HUES6 (cell line): ENCODE measurements around the gene ATP10A.

Source experiments
- H3K27ac ChIP-seq: 2 replicates; pipeline ENCODE4 v1.7.0; 2013; ENCODE audit warnings: low read depth, mild to moderate bottlenecking, low read length, inconsistent platforms
- H3K27me3 ChIP-seq: 2 replicates; pipeline ENCODE4 v1.6.1; 2013; ENCODE audit warnings: low read length; ENCODE audit not compliant: control insufficient read depth, insufficient read depth
- H3K36me3 ChIP-seq: 2 replicates; pipeline ENCODE4 v1.6.1; 2013; ENCODE audit warnings: low read length; ENCODE audit not compliant: control insufficient read depth, insufficient read depth
- H3K4me1 ChIP-seq: 2 replicates; pipeline ENCODE4 v1.6.1; 2013; ENCODE audit warnings: low read length; ENCODE audit not compliant: control insufficient read depth, insufficient read depth
- H3K4me3 ChIP-seq: 2 replicates; pipeline ENCODE4 v1.5.1; 2013; ENCODE audit warnings: low read depth, low read length
- H3K9ac ChIP-seq: one replicate; pipeline ENCODE4 v1.6.1; 2013; ENCODE audit warnings: mild to moderate bottlenecking, low read length
- H3K9me3 ChIP-seq: 2 replicates; pipeline ENCODE4 v1.6.1; 2013; ENCODE audit warnings: low read depth, low read length; ENCODE audit not compliant: control insufficient read depth, insufficient read depth

ATP10A gene

GRCh38 chr15:25811481-25811906 is 51.6 kb downstream of the ATP10A start:
- no peak overlapping the region for H3K27ac ChIP-seq
- no peaks in the 10 kb centered on the region for H3K36me3 ChIP-seq
- peaks cover 9% of the 10 kb centered on the region for H3K4me1 ChIP-seq
- no peaks in the 10 kb centered on the region for H3K9me3 ChIP-seq
- H3K9ac ChIP-seq, result no peak overlapping the region
- no peaks in the 10 kb centered on the region for H3K27me3 ChIP-seq
- no peak overlapping the region for H3K4me3 ChIP-seq

GRCh38 chr15:25810631-25811091 is 52.5 kb downstream of the ATP10A start:
- Histone ChIP-seq H3K4me3 (no peak overlapping the region), H3K27me3 (no peaks in the 10 kb centered on the region), H3K9ac (no peak overlapping the region), H3K9me3 (no peaks in the 10 kb centered on the region), H3K27ac (no peak overlapping the region), H3K4me1 (peaks cover 9% of the 10 kb centered on the region), H3K36me3 (no peaks in the 10 kb centered on the region)

GRCh38 chr15:25810154-25810553 is 53.0 kb downstream of the ATP10A start:
- H3K4me3 ChIP-seq, result no peak overlapping the region
- H3K9ac ChIP-seq, result no peak overlapping the region

GRCh38 chr15:25807063-25807462 is 56.1 kb downstream of the ATP10A start:
- H3K4me3 ChIP-seq, result no peak overlapping the region

More at GRCh38 chr15:25810154-25810553, 53.0 kb downstream of the ATP10A start:
- Histone ChIP-seq H3K27me3 (no peaks in the 10 kb centered on the region), H3K27ac (no peak overlapping the region), H3K4me1 (peaks cover 9% of the 10 kb centered on the region), H3K36me3 (no peaks in the 10 kb centered on the region), H3K9me3 (no peaks in the 10 kb centered on the region)

GRCh38 chr15:25805031-25805430 is 58.1 kb downstream of the ATP10A start:
- no peaks in the 10 kb centered on the region for H3K27me3 ChIP-seq

More at GRCh38 chr15:25807063-25807462, 56.1 kb downstream of the ATP10A start:
- no peaks in the 10 kb centered on the region for H3K9me3 ChIP-seq
- H3K27me3 ChIP-seq, result no peaks in the 10 kb centered on the region
- H3K36me3 ChIP-seq, result no peaks in the 10 kb centered on the region
- no peak overlapping the region for H3K9ac ChIP-seq
- H3K27ac ChIP-seq, result no peak overlapping the region
- peaks cover 9% of the 10 kb centered on the region for H3K4me1 ChIP-seq

GRCh38 chr15:25804451-25804850 is 58.7 kb downstream of the ATP10A start:
- Histone ChIP-seq H3K27ac (no peak overlapping the region), H3K36me3 (no peaks in the 10 kb centered on the region), H3K9ac (no peak overlapping the region), H3K27me3 (no peaks in the 10 kb centered on the region), H3K9me3 (no peaks in the 10 kb centered on the region), H3K4me1 (peaks cover 12% of the 10 kb centered on the region), H3K4me3 (no peak overlapping the region)

More at GRCh38 chr15:25805031-25805430, 58.1 kb downstream of the ATP10A start:
- Histone ChIP-seq H3K9ac (no peak overlapping the region), H3K4me3 (no peak overlapping the region), H3K27ac (no peak overlapping the region), H3K36me3 (no peaks in the 10 kb centered on the region), H3K9me3 (no peaks in the 10 kb centered on the region), H3K4me1 (peaks cover 8% of the 10 kb centered on the region)

GRCh38 chr15:25803541-25803940 is 59.6 kb downstream of the ATP10A start:
- Histone ChIP-seq H3K27ac (no peak overlapping the region), H3K4me1 (peaks cover 12% of the 10 kb centered on the region), H3K36me3 (no peaks in the 10 kb centered on the region), H3K4me3 (no peak overlapping the region), H3K27me3 (no peaks in the 10 kb centered on the region), H3K9ac (no peak overlapping the region), H3K9me3 (no peaks in the 10 kb centered on the region)

- Histone ChIP-seq H3K9ac (no peak overlapping the region), H3K27me3 (no peaks in the 10 kb centered on the region), H3K4me3 (no peak overlapping the region), H3K9me3 (no peaks in the 10 kb centered on the region), H3K36me3 (no peaks in the 10 kb centered on the region), H3K4me1 (peaks cover 12% of the 10 kb centered on the region), H3K27ac (no peak overlapping the region)
Measured at GRCh38 chr15:25803036-25803435, 60.1 kb downstream of the ATP10A start.

GRCh38 chr15:25802285-25802830 is 60.8 kb downstream of the ATP10A start:
- Histone ChIP-seq H3K4me1 (peaks cover 12% of the 10 kb centered on the region), H3K36me3 (no peaks in the 10 kb centered on the region), H3K27me3 (no peaks in the 10 kb centered on the region), H3K9ac (no peak overlapping the region), H3K27ac (no peak overlapping the region), H3K4me3 (no peak overlapping the region), H3K9me3 (no peaks in the 10 kb centered on the region)

GRCh38 chr15:25801586-25802284 is 61.4 kb downstream of the ATP10A start:
- no peak overlapping the region for H3K27ac ChIP-seq
- peaks cover 12% of the 10 kb centered on the region for H3K4me1 ChIP-seq
- no peaks in the 10 kb centered on the region for H3K9me3 ChIP-seq
- no peak overlapping the region for H3K4me3 ChIP-seq
- H3K36me3 ChIP-seq, result no peaks in the 10 kb centered on the region
- H3K9ac ChIP-seq, result no peak overlapping the region
- no peaks in the 10 kb centered on the region for H3K27me3 ChIP-seq

- H3K27ac ChIP-seq, result no peak overlapping the region
- H3K36me3 ChIP-seq, result no peaks in the 10 kb centered on the region
- peaks cover 12% of the 10 kb centered on the region for H3K4me1 ChIP-seq
Measured at GRCh38 chr15:25800761-25801515, 62.2 kb downstream of the ATP10A start.

More at GRCh38 chr15:25800761-25801515, 62.2 kb downstream of the ATP10A start:
- Histone ChIP-seq H3K9me3 (no peaks in the 10 kb centered on the region), H3K27me3 (no peaks in the 10 kb centered on the region), H3K4me3 (no peak overlapping the region), H3K9ac (no peak overlapping the region)
